ENCODE measurements around the gene GSX1. TPM values are rescaled to one million over a fixed set of nuclear protein-coding genes. Genes with fewer than 3 reads are reported as not detected.

GSX1 gene
- total RNA-seq, 2 experiments from 2014 or later: not detected

DNA sequence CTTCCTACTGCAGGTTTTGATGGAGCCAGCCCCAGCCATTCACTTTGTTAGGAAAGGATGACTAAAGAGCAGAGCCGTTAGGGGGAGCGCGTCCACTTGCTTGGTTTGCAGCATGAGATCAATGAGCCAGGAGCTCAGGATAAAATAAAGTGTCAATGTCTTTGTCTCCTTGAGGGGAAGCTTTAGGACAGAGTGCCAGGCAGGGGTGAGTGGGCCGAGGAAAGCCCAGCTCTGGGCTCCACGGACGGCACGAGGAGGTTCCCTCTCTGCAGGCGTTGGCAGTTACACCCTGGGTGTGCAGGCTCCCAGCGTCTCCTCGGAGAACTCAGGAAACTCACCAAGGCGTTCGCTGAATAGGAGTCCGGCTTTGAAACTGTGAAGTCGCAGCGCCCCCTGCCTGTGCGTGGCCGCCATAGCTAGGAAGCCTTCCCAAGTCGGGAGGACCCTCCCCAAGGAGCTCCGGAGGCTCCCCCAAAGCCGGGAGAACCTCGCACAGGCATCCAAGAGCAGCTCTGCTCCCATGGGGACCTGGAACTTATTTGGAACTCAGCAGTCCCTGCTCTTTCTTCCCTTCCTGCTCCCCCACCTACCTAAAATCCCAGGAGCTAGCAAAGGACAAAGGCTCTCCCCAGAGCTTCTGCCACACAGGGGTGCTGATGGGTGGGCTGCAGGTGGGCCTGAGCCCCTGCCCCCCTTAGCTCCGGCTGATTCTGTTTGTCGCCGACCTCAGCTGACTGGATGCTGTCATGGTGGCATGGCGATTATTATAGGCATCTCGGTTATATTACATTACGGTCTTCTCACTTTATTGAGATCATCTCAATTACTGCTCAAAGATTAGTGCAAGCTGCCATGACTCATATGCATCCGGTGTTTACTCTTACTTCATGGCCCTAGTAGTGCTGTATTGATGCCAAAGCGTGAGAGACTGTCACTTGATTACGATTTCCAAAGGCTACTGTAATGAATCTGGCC is 34.4 kb downstream of the GSX1 start:
- peak; percentile 65 for ATAC-seq
- TF ChIP-seq, protein P1, sequence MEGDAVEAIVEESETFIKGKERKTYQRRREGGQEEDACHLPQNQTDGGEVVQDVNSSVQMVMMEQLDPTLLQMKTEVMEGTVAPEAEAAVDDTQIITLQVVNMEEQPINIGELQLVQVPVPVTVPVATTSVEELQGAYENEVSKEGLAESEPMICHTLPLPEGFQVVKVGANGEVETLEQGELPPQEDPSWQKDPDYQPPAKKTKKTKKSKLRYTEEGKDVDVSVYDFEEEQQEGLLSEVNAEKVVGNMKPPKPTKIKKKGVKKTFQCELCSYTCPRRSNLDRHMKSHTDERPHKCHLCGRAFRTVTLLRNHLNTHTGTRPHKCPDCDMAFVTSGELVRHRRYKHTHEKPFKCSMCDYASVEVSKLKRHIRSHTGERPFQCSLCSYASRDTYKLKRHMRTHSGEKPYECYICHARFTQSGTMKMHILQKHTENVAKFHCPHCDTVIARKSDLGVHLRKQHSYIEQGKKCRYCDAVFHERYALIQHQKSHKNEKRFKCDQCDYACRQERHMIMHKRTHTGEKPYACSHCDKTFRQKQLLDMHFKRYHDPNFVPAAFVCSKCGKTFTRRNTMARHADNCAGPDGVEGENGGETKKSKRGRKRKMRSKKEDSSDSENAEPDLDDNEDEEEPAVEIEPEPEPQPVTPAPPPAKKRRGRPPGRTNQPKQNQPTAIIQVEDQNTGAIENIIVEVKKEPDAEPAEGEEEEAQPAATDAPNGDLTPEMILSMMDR (IDR thresholded peaks at IDR 0.05): peak; percentile 97
- POLR2A ChIA-PET: interaction anchor here (0.6 to 2.8 kb wide), 4 partner anchors 54 to 589 kb away, joined by 3 to 7 read pairs (median 4); no protein-coding TSS in a partner anchor
- no peak overlapping the region for H3K27ac Mint-ChIP-seq
- H3K36me3 Mint-ChIP-seq (ENCODE audit: low read depth): no peaks in the 10 kb centered on the region
- H3K4me3 Mint-ChIP-seq: no peak overlapping the region
- intact Hi-C loops (cut with micrococcal nuclease): loop anchor here (2.0 to 5.0 kb wide), 4 partner anchors 54 to 464 kb away; no protein-coding TSS in a partner anchor
- peaks cover 8% of the 10 kb centered on the region for H3K4me1 Mint-ChIP-seq (ENCODE audit: low read depth)
- H3K27me3 Mint-ChIP-seq: peaks cover 69% of the 10 kb centered on the region
- peak; percentile 77 for DNase-seq
- H3K9me3 Mint-ChIP-seq: no peaks in the 10 kb centered on the region
- CTCF ChIA-PET: interaction anchor here (0.6 to 11.7 kb wide), 101 partner anchors 9 to 1041 kb away, joined by 3 to 200 read pairs (median 4); partner anchors contain the start of genes GSX1, PDX1, RASL11A and URAD

DNA sequence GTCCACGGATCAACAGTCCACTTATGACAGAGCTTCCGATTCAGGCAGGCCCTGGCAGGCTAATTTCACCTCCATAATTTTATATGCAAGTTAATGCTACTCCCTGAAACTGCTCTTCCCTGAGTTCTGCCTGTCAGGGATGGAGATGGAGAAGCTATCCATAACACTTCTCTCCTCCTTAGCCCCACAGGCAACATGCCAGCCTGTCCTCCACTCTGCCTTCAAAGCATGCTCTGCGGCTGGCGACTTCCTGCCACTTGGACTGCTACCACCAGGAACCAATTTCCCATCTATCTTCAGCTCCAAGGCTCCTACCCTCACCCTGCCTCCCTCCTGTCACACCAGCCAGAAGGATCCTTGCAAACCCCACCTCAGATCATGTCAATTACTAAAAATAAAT is 35.4 kb downstream of the GSX1 start:
- POLR2A ChIA-PET: interaction anchor here (1.2 to 1.4 kb wide), 2 partner anchors 126 to 454 kb away, joined by 3 to 4 read pairs; no protein-coding TSS in a partner anchor

DNA sequence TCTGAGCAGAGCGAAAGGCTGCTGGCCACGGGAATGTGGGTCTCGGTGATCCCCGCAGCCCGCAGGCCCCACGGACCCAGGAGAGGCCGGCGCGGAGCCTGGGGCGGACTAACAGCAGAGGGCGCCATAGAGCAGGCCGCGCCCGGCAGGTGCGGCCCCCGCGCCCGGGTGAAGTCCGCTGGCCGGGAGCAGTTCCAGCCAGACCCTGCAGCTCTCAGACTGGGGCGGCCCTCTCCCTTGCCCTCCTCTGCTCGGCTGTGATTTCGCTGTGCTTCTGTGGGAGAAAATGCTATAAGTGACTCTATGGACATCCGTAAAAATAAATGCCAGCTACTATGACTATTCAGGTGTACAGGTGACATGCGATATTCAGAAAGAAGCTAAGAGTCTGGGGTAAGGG is 37.7 kb downstream of the GSX1 start:
- intact Hi-C loops (cut with micrococcal nuclease): loop anchor here (1.0 to 5.0 kb wide), 2 partner anchors 122 to 154 kb away; no protein-coding TSS in a partner anchor
- Mint-ChIP-seq H3K9me3 (no peaks in the 10 kb centered on the region), H3K27me3 (peaks cover 54% of the 10 kb centered on the region), H3K4me1 (ENCODE audit: low read depth) (peaks cover 8% of the 10 kb centered on the region), H3K27ac (no peak overlapping the region), H3K36me3 (ENCODE audit: low read depth) (no peaks in the 10 kb centered on the region), H3K4me3 (no peak overlapping the region)
- ATAC-seq (peak; percentile 88), DNase-seq (peak; percentile 51)
- POLR2A ChIA-PET: interaction anchor here (1.3 kb wide), 1 partner anchor 154 kb away, joined by 5 read pairs; no protein-coding TSS in a partner anchor
- TF ChIP-seq, protein P1 (IDR thresholded peaks at IDR 0.05): peak; percentile 96
- CTCF ChIA-PET: interaction anchor here (0.6 to 11.7 kb wide), 49 partner anchors 8 to 966 kb away, joined by 3 to 200 read pairs (median 5); partner anchors contain the start of genes PDX1 and URAD

More for the DNA sequence above, 35.4 kb downstream of the GSX1 start:
- Mint-ChIP-seq H3K4me1 (ENCODE audit: low read depth) (peaks cover 8% of the 10 kb centered on the region), H3K27ac (no peak overlapping the region), H3K27me3 (peaks cover 64% of the 10 kb centered on the region), H3K4me3 (no peak overlapping the region), H3K9me3 (no peaks in the 10 kb centered on the region), H3K36me3 (ENCODE audit: low read depth) (no peaks in the 10 kb centered on the region)
- TF ChIP-seq, protein P1 (IDR thresholded peaks at IDR 0.05): no peak
- intact Hi-C loops (cut with micrococcal nuclease): loop anchor here (2.0 to 5.0 kb wide), 4 partner anchors 55 to 465 kb away; no protein-coding TSS in a partner anchor
- no peak for ATAC-seq
- no peak for DNase-seq
- CTCF ChIA-PET: interaction anchor here (0.7 to 11.7 kb wide), 26 partner anchors 12 to 842 kb away, joined by 3 to 200 read pairs (median 7); partner anchors contain the start of gene URAD

DNA sequence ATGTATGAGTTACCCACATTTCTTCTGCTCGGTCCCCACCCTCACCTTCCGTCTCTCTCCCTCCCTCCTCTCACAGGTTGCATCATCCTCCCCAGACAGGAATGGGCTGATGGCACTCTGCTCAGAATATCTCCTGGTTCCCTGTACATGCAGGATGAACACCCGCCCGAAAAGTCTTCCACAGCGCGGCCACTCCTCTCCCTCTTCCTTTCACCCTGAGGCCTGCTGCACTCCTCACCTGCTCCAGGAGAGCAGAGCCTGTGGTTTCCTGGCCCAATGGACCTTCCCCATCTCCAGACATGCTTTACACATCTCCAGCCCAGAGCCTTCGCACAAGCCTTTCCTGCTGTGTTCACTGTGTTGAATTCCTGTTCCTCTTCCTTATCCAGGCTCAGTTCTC is 40.9 kb downstream of the GSX1 start:
- no peak for DNase-seq
- CTCF ChIA-PET: no interaction called here
- Mint-ChIP-seq H3K9me3 (no peaks in the 10 kb centered on the region), H3K36me3 (ENCODE audit: low read depth) (no peaks in the 10 kb centered on the region), H3K4me3 (no peak overlapping the region), H3K27ac (no peak overlapping the region), H3K4me1 (ENCODE audit: low read depth) (peaks cover 4% of the 10 kb centered on the region), H3K27me3 (peaks cover 42% of the 10 kb centered on the region)
- intact Hi-C loops (cut with micrococcal nuclease): loop anchor here (5.0 kb wide), 1 partner anchor 119 kb away; no protein-coding TSS in a partner anchor
- TF ChIP-seq, protein P1 (IDR thresholded peaks at IDR 0.05): no peak
- no peak for ATAC-seq
- POLR2A ChIA-PET: no interaction called here
